GM06990 (cell line): Measurements from ENCODE around the gene RBM27.

Experiments used
- DNase-seq: peaks from one replicate; pipeline ENCODE4 v3.0.0-alpha.2; 2011; ENCODE audit not compliant: insufficient read length; ENCODE audit errors: extremely low read depth
- H3K27me3 ChIP-seq: replicated peaks from 2 replicates; pipeline ENCODE4 v1.6.0; 2011; ENCODE audit warnings: low read length; ENCODE audit not compliant: control insufficient read depth, insufficient read depth
- H3K36me3 ChIP-seq: 2 replicates; pipeline ENCODE4 v1.5.1; 2011; ENCODE audit warnings: low read length; ENCODE audit not compliant: control insufficient read depth, insufficient read depth
- H3K4me3 ChIP-seq: replicated peaks from 2 replicates; pipeline ENCODE4 v1.5.1; 2011; ENCODE audit warnings: low read depth, mild to moderate bottlenecking, control low read depth, low read length
- TF ChIP-seq, protein P1 (sequence below): IDR thresholded peaks from 2 replicates; pipeline ENCODE4 v1.5.1; 2011; ENCODE audit warnings: low read length, control low read depth, mild to moderate bottlenecking, inconsistent platforms; ENCODE audit not compliant: insufficient read depth, poor library complexity, severe bottlenecking

Gene RBM27

DNA sequence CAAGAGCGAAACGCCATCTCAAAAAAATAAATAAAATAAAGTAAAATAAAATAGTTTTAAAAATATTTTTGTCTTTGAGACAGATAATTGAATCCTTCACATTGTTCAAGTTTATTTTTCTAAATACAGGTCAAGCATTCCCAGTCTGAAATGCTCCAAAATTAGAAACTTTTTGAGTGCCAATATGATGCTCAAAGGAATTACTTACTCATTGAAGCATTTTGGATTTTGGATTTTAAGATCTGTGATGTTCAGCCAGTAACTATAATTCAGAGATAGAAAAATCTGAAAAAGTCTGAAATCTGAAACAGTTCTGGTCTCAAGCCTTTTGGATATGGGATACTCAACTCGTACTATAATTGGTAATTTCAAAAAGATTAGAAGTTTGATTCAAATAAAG lies 39.8 kb downstream of the RBM27 start:
- DNase-seq: no peak
- Histone ChIP-seq H3K4me3 (no peak overlapping the region), H3K36me3 (peaks cover 4% of the 10 kb centered on the region), H3K27me3 (no peaks in the 10 kb centered on the region)
- TF ChIP-seq, protein P1, sequence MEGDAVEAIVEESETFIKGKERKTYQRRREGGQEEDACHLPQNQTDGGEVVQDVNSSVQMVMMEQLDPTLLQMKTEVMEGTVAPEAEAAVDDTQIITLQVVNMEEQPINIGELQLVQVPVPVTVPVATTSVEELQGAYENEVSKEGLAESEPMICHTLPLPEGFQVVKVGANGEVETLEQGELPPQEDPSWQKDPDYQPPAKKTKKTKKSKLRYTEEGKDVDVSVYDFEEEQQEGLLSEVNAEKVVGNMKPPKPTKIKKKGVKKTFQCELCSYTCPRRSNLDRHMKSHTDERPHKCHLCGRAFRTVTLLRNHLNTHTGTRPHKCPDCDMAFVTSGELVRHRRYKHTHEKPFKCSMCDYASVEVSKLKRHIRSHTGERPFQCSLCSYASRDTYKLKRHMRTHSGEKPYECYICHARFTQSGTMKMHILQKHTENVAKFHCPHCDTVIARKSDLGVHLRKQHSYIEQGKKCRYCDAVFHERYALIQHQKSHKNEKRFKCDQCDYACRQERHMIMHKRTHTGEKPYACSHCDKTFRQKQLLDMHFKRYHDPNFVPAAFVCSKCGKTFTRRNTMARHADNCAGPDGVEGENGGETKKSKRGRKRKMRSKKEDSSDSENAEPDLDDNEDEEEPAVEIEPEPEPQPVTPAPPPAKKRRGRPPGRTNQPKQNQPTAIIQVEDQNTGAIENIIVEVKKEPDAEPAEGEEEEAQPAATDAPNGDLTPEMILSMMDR: no peak

DNA sequence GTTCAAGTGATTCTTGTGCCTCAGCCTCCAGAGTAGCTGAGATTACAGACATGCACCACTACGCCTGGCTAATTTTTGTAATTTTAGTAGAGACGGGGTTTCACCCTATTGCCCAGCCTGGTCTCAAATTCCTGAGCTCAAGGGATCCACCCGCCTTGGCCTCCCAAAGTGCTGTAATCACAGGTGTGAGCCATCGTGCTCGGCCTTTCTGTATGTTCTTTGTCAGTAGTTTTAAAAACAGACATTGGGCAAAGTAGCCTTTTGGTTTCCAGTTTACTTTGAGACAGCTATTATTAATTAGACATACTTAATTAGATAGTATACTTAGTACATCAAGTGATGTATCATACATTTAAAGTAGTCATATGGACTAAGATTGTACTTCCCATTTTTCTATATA lies 45.2 kb downstream of the RBM27 start:
- Histone ChIP-seq H3K4me3 (no peak overlapping the region), H3K27me3 (no peaks in the 10 kb centered on the region), H3K36me3 (peaks cover 4% of the 10 kb centered on the region)
- no peak for DNase-seq
- TF ChIP-seq, protein P1: no peak

DNA sequence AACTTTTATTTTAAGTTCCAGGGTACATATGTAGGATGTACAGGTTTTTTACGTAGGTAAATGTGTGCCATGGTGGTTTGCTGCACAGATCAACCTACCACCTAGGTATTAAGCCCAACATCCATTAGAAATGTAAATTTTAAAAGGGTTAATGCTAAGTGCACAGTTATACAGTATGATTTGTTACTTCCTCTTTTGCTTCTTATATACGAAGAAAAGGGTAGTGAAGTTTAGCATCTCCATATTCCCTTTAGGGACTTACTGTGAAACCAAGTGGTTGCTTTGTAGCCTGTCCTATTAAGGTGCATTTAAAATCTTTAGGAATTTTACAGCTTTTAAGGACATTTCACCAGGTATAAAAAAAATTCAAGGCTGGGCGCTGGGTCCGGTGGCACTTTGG lies 46.4 kb downstream of the RBM27 start:
- Histone ChIP-seq H3K4me3 (no peak overlapping the region), H3K36me3 (peaks cover 4% of the 10 kb centered on the region), H3K27me3 (no peaks in the 10 kb centered on the region)
- DNase-seq: peak; percentile 14
- TF ChIP-seq, protein P1: no peak
